RWPE1 (cell line): ENCODE measurements around the gene NR1H2.
A peak's percentile ranks its signal among the peaks of the same experiment; 100 is the strongest.
"Not testable (repeated sequence)": the region's sequence is repeated elsewhere in the genome, so short reads cannot be mapped to it uniquely, and the experiment has no call there.

ENCODE experiments used
- CTCF ChIA-PET: fragments of 350-600 bp; sonication (Branson Sonifier 250); formaldehyde crosslinking; extraction: SDS; loops from one replicate; lab custom pipeline; 2021; lab: Yijun Ruan, JAX
- POLR2A ChIA-PET: fragments of 400-600 bp; formaldehyde crosslinking; extraction: SDS; loops from one replicate; lab custom pipeline; 2020; ENCODE audit warnings: antibody characterized with exemption; ENCODE audit not compliant: low non-redundant PET; lab: Yijun Ruan, JAX
- DNase-seq: peaks from one replicate; pipeline ENCODE4 v3.0.0; 2012; ENCODE audit warnings: low spot score
- H3K27ac ChIP-seq: fragments of 450-650 bp; 2 replicates; pipeline ENCODE4 v1.5.1; 2017
- CTCF ChIP-seq: fragments of 450-650 bp; conservative IDR thresholded peaks from 2 replicates; pipeline ENCODE4 v1.5.1; 2017; ENCODE audit warnings: low read depth, mild to moderate bottlenecking

Gene NR1H2

DNA sequence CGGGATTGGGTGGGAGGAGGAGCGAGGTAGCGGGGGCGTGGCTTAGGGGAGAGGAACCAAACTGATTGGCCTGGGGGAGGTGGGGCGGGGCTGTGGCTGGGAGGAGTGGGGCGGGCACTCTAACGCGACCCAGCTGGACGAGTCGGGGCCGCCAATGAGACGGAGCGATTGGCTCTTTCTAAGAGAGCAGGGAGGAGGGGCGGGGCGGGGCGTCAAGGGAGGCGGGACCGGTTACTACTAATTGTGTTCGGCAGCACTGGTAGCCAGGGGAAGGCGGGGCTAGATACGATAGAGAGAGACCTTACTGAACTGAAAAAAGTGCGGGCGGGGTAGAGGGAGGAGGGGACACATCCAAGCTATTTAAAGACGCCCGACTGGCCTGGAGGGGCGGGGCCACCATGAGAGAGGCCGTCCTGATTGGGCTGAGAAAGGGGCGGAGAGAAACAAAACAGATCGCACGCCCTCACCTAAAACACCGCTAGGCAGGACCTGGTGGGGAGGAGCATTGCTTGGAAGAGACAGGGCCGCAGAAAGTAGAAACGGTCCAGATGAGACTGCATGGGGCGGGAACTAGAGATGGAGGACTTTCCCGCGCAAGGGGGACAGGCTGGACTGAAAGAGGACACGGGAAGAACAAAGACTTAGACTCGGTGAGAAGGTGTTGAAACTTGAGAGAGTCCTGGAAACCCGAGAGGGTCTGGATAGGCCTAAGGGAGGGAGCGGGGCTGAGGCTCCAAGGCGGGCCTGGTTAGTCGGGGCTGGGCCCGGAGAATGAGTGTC lies 46.9 kb upstream of the NR1H2 start, which contains the start of gene KCNC3:
KCNC3 (minus strand) TSS at position 232 of the 780 bp plus-strand sequence. CDS start 295 bp downstream, outside the sequence.
- ChIA-PET POLR2A (no interaction called here), CTCF (no interaction called here)
- DNase-seq, result peak; percentile 96
- peak within 1 kb of the TSS; percentile 56 for H3K27ac ChIP-seq
- TF ChIP-seq CTCF, result no peak

DNA sequence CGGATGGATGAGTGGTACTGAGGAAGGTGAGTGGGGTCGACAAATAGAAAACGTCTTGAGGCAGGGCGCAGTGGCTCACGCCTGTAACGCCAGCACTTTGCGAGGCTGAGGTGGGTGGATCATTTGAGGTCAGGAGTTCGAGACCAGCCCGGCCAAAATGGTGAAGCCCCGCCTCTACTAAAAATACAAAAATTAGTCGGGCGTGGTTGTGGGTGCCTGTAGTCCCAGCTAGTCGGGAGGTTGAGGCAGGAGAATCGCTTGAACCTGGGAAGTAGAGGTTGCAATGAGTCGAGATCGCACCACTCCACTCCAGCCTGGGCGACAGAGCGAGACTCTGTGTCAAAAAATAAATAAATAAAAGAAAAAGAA lies 46.3 kb upstream of the NR1H2 start:
- H3K27ac ChIP-seq, result peak overlapping the region; percentile 56
- POLR2A ChIA-PET, DNase-seq, CTCF ChIA-PET: not testable (repeated sequence)

- no peak for TF ChIP-seq CTCF
- POLR2A ChIA-PET, result no interaction called here
- CTCF ChIA-PET, result no interaction called here
- H3K27ac ChIP-seq, result no peak overlapping the region
- peak; percentile 53 for DNase-seq
These were observed 45.7 kb upstream of the NR1H2 start for GRCh38 chr19:50330365-50331078.

DNA sequence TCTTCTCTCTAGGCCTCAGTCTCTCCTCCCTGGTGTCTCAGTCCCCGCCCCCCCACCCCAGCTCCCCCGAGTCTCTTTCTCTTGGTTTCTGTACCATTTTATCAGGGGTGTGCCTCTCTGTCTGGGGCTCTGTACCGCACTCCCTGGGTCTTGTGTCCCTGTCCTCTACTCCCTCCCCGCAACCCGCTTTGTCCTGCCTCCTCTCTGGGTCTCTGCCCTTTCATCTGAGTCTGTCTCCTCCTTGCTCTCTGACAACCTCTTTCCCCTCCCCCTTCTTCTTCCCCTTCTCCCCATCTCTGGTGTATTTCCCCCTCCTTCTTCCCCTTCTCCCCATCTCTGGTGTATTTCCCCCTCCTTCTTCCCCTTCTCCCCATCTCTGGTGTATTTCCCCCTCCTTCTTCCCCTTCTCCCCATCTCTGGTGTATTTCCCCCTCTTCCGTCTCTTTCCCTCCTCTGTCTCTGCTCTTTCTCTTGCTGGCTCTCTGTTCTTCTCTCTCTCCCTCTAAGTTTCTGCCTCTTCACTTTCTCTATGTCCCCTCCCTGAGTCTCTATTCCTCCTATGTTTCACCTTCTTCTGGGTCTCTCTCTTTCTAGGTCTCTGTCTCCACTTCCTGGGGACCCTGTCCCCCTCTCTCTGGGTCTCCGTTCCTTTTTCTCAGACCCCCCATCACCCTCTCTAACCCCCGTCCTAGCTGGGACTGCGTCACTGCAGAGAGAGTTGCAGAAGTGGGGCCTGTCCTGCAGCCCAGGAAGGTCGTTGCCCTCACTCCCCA lies 44.9 kb upstream of the NR1H2 start:
- no peak overlapping the region for H3K27ac ChIP-seq
- no peak for DNase-seq
- ChIA-PET CTCF (no interaction called here), POLR2A (interaction anchor here (0.6 kb wide), 1 partner anchor 11 kb away, joined by 3 read pairs; no protein-coding TSS in a partner anchor)
- no peak for TF ChIP-seq CTCF

- no peak overlapping the region for H3K27ac ChIP-seq
- POLR2A ChIA-PET, result interaction anchor here (0.6 kb wide), 1 partner anchor 12 kb away, joined by 3 read pairs; no protein-coding TSS in a partner anchor
- DNase-seq, result no peak
- CTCF ChIA-PET, result no interaction called here
- TF ChIP-seq CTCF, result no peak
These were observed 44.3 kb upstream of the NR1H2 start for GRCh38 chr19:50331994-50332243.

GRCh38 chr19:50332244-50333038 lies 43.8 kb upstream of the NR1H2 start:
- ChIA-PET POLR2A (interaction anchor here (0.6 kb wide), 1 partner anchor 12 kb away, joined by 3 read pairs; no protein-coding TSS in a partner anchor), CTCF (interaction anchor here (0.7 to 1.0 kb wide), 2 partner anchors 20 to 185 kb away, joined by 3 to 4 read pairs; no protein-coding TSS in a partner anchor)
- TF ChIP-seq CTCF, result no peak
- no peak overlapping the region for H3K27ac ChIP-seq
- no peak for DNase-seq
